Measurements from ENCODE around the gene EFCAB6.

EFCAB6 gene

GRCh38 chr22:43505423-43505822 is 306.7 kb downstream of the EFCAB6 start:
- Histone ChIP-seq H3K27ac (ENCODE audit: low read depth, low read length) (no peak overlapping the region), H3K18ac (ENCODE audit: low read length) (no peak overlapping the region), H3K9me3 (ENCODE audit: insufficient read depth, low read depth, low read length) (peaks cover 20% of the 10 kb centered on the region), H3K4me2 (ENCODE audit: low read length) (no peak overlapping the region), H2AK5ac (ENCODE audit: low read length) (no peak overlapping the region), H4K91ac (ENCODE audit: low read depth, low read length) (no peak overlapping the region), H3K4me1 (ENCODE audit: control insufficient read depth in 1 of 2, insufficient read depth in 2 of 2, low read length in 2 of 2) (no peaks in the 10 kb centered on the region), H3K9ac (ENCODE audit: low read length) (no peak overlapping the region), H4K12ac (ENCODE audit: low read depth, low read length) (no peak overlapping the region), H3K27me3 (ENCODE audit: insufficient read depth, low read length) (no peaks in the 10 kb centered on the region), H3K14ac (ENCODE audit: low read length) (no peak overlapping the region), H3K36me3 (ENCODE audit: control insufficient read depth in 1 of 2, insufficient read depth in 2 of 2, low read length in 2 of 2) (no peaks in the 10 kb centered on the region), H3K4me3 (ENCODE audit: low read depth, low read length) (no peak overlapping the region), H3K79me2 (ENCODE audit: control insufficient read depth, insufficient read depth, low read length, poor library complexity) (no peaks in the 10 kb centered on the region), H4K8ac (ENCODE audit: low read depth, low read length) (no peak overlapping the region), H3K4ac (ENCODE audit: low read depth, low read length) (no peak overlapping the region), H2BK120ac (ENCODE audit: insufficient read depth, low read length, poor library complexity) (no peak overlapping the region), H3K79me1 (ENCODE audit: low read length) (no peaks in the 10 kb centered on the region), H2BK12ac (ENCODE audit: low read length) (no peak overlapping the region), H3K23ac (ENCODE audit: low read length) (no peak overlapping the region), H2AFZ (ENCODE audit: insufficient read depth, low read length, poor library complexity) (no peak overlapping the region), H2BK5ac (ENCODE audit: low read depth, low read length, poor library complexity) (no peak overlapping the region)
- no CpG with 5 or more reads among the region's 14 CpGs for WGBS (ENCODE audit: extremely low coverage, insufficient coverage, insufficient read length)
- no peak for DNase-seq

GRCh38 chr22:43504666-43505261 is 307.3 kb downstream of the EFCAB6 start:
- Histone ChIP-seq H2AK5ac (ENCODE audit: low read length) (no peak overlapping the region), H2AFZ (ENCODE audit: insufficient read depth, low read length, poor library complexity) (no peak overlapping the region), H3K36me3 (ENCODE audit: control insufficient read depth in 1 of 2, insufficient read depth in 2 of 2, low read length in 2 of 2) (no peaks in the 10 kb centered on the region), H3K9ac (ENCODE audit: low read length) (no peak overlapping the region), H3K4me1 (ENCODE audit: control insufficient read depth in 1 of 2, insufficient read depth in 2 of 2, low read length in 2 of 2) (no peaks in the 10 kb centered on the region), H3K27ac (ENCODE audit: low read depth, low read length) (no peak overlapping the region), H2BK5ac (ENCODE audit: low read depth, low read length, poor library complexity) (no peak overlapping the region), H3K23ac (ENCODE audit: low read length) (no peak overlapping the region), H3K27me3 (ENCODE audit: insufficient read depth, low read length) (no peaks in the 10 kb centered on the region), H4K8ac (ENCODE audit: low read depth, low read length) (no peak overlapping the region), H2BK12ac (ENCODE audit: low read length) (no peak overlapping the region), H2BK120ac (ENCODE audit: insufficient read depth, low read length, poor library complexity) (no peak overlapping the region), H3K9me3 (ENCODE audit: insufficient read depth, low read depth, low read length) (peaks cover 22% of the 10 kb centered on the region), H3K4me3 (ENCODE audit: low read depth, low read length) (peak overlapping the region; percentile 14), H3K4me2 (ENCODE audit: low read length) (no peak overlapping the region), H3K18ac (ENCODE audit: low read length) (no peak overlapping the region), H3K79me2 (ENCODE audit: control insufficient read depth, insufficient read depth, low read length, poor library complexity) (no peaks in the 10 kb centered on the region), H4K91ac (ENCODE audit: low read depth, low read length) (no peak overlapping the region), H4K12ac (ENCODE audit: low read depth, low read length) (no peak overlapping the region), H3K79me1 (ENCODE audit: low read length) (no peaks in the 10 kb centered on the region), H3K14ac (ENCODE audit: low read length) (no peak overlapping the region), H3K4ac (ENCODE audit: low read depth, low read length) (no peak overlapping the region)
- WGBS (ENCODE audit: extremely low coverage, insufficient coverage, insufficient read length) = no CpG with 5 or more reads among the region's 7 CpGs
- DNase-seq = no peak

- Histone ChIP-seq H3K36me3 (ENCODE audit: control insufficient read depth in 1 of 2, insufficient read depth in 2 of 2, low read length in 2 of 2) (no peaks in the 10 kb centered on the region), H4K8ac (ENCODE audit: low read depth, low read length) (no peak overlapping the region), H4K91ac (ENCODE audit: low read depth, low read length) (no peak overlapping the region), H2BK5ac (ENCODE audit: low read depth, low read length, poor library complexity) (no peak overlapping the region), H3K23ac (ENCODE audit: low read length) (no peak overlapping the region), H3K14ac (ENCODE audit: low read length) (no peak overlapping the region), H3K27me3 (ENCODE audit: insufficient read depth, low read length) (no peaks in the 10 kb centered on the region), H3K4me3 (ENCODE audit: low read depth, low read length) (no peak overlapping the region), H3K4me1 (ENCODE audit: control insufficient read depth in 1 of 2, insufficient read depth in 2 of 2, low read length in 2 of 2) (no peaks in the 10 kb centered on the region), H2BK120ac (ENCODE audit: insufficient read depth, low read length, poor library complexity) (no peak overlapping the region), H3K18ac (ENCODE audit: low read length) (no peak overlapping the region), H3K9me3 (ENCODE audit: insufficient read depth, low read depth, low read length) (peaks cover 22% of the 10 kb centered on the region), H3K4ac (ENCODE audit: low read depth, low read length) (no peak overlapping the region), H3K27ac (ENCODE audit: low read depth, low read length) (no peak overlapping the region), H3K4me2 (ENCODE audit: low read length) (no peak overlapping the region), H2AFZ (ENCODE audit: insufficient read depth, low read length, poor library complexity) (no peak overlapping the region), H2BK12ac (ENCODE audit: low read length) (no peak overlapping the region), H3K9ac (ENCODE audit: low read length) (no peak overlapping the region), H3K79me2 (ENCODE audit: control insufficient read depth, insufficient read depth, low read length, poor library complexity) (no peaks in the 10 kb centered on the region), H2AK5ac (ENCODE audit: low read length) (no peak overlapping the region), H3K79me1 (ENCODE audit: low read length) (no peaks in the 10 kb centered on the region), H4K12ac (ENCODE audit: low read depth, low read length) (no peak overlapping the region)
- WGBS (ENCODE audit: extremely low coverage, insufficient coverage, insufficient read length) = no CpG with 5 or more reads among the region's 3 CpGs
- no peak for DNase-seq
Measured at GRCh38 chr22:43504068-43504467, 308.0 kb downstream of the EFCAB6 start.

- Histone ChIP-seq H3K4ac (ENCODE audit: low read depth, low read length) (no peak overlapping the region), H3K27ac (ENCODE audit: low read depth, low read length) (no peak overlapping the region)
- no CpG with 5 or more reads among the region's 20 CpGs for WGBS (ENCODE audit: extremely low coverage, insufficient coverage, insufficient read length)
Measured at GRCh38 chr22:43502306-43502874, 309.7 kb downstream of the EFCAB6 start.

More at GRCh38 chr22:43502306-43502874, 309.7 kb downstream of the EFCAB6 start:
- H3K79me2 ChIP-seq (ENCODE audit: control insufficient read depth, insufficient read depth, low read length, poor library complexity) = no peaks in the 10 kb centered on the region
- H3K14ac ChIP-seq (ENCODE audit: low read length) = no peak overlapping the region
- H4K91ac ChIP-seq (ENCODE audit: low read depth, low read length) = no peak overlapping the region
- no peak overlapping the region for H2BK120ac ChIP-seq (ENCODE audit: insufficient read depth, low read length, poor library complexity)
- DNase-seq = no peak
- no peak overlapping the region for H2BK5ac ChIP-seq (ENCODE audit: low read depth, low read length, poor library complexity)
- no peak overlapping the region for H2AK5ac ChIP-seq (ENCODE audit: low read length)
- H4K12ac ChIP-seq (ENCODE audit: low read depth, low read length) = no peak overlapping the region
- H3K9ac ChIP-seq (ENCODE audit: low read length) = no peak overlapping the region
- H3K27me3 ChIP-seq (ENCODE audit: insufficient read depth, low read length) = no peaks in the 10 kb centered on the region
- no peak overlapping the region for H2BK12ac ChIP-seq (ENCODE audit: low read length)
- H3K18ac ChIP-seq (ENCODE audit: low read length) = no peak overlapping the region
- no peak overlapping the region for H3K4me3 ChIP-seq (ENCODE audit: low read depth, low read length)
- no peaks in the 10 kb centered on the region for H3K4me1 ChIP-seq (ENCODE audit: control insufficient read depth in 1 of 2, insufficient read depth in 2 of 2, low read length in 2 of 2)
- no peak overlapping the region for H4K8ac ChIP-seq (ENCODE audit: low read depth, low read length)
- no peaks in the 10 kb centered on the region for H3K36me3 ChIP-seq (ENCODE audit: control insufficient read depth in 1 of 2, insufficient read depth in 2 of 2, low read length in 2 of 2)
- no peak overlapping the region for H3K23ac ChIP-seq (ENCODE audit: low read length)
- H3K9me3 ChIP-seq (ENCODE audit: insufficient read depth, low read depth, low read length) = peaks cover 31% of the 10 kb centered on the region
- no peaks in the 10 kb centered on the region for H3K79me1 ChIP-seq (ENCODE audit: low read length)
- no peak overlapping the region for H2AFZ ChIP-seq (ENCODE audit: insufficient read depth, low read length, poor library complexity)
- no peak overlapping the region for H3K4me2 ChIP-seq (ENCODE audit: low read length)
